SKM-1 treated with dmso at 0.1 percent for 144 hours (cell line): ENCODE measurements around the gene TSPOAP1.
A peak's percentile ranks its signal among the peaks of the same experiment; 100 is the strongest.

ENCODE experiments used
- DNase-seq: peaks from one replicate; lab custom pipeline; 2025; ENCODE audit not compliant: unreplicated experiment; lab: John Stamatoyannopoulos, UW

Gene TSPOAP1

GRCh38 chr17:58330538-58330996 is 2.0 kb upstream of the TSPOAP1 start:
- no peak for DNase-seq

- peak; percentile 99 for DNase-seq
Observed at GRCh38 chr17:58329810-58330537, 1.4 kb upstream of the TSPOAP1 start.

GRCh38 chr17:58329035-58329809 is 627 bp upstream of the TSPOAP1 start:
- DNase-seq: peak; percentile 99

GRCh38 chr17:58327363-58328194 is 1.0 kb downstream of the TSPOAP1 start:
- no peak for DNase-seq

- peak; percentile 24 for DNase-seq
Observed at GRCh38 chr17:58326609-58327362, 1.8 kb downstream of the TSPOAP1 start.

- peak; percentile 13 for DNase-seq
Observed at GRCh38 chr17:58325976-58326468, 2.6 kb downstream of the TSPOAP1 start.

GRCh38 chr17:58325289-58325726 is 3.3 kb downstream of the TSPOAP1 start:
- no peak for DNase-seq

- DNase-seq: no peak
Observed at GRCh38 chr17:58324409-58325288, 3.9 kb downstream of the TSPOAP1 start.

GRCh38 chr17:58324056-58324408 is 4.6 kb downstream of the TSPOAP1 start:
- no peak for DNase-seq

- DNase-seq: no peak
Observed at GRCh38 chr17:58323366-58324055, 5.1 kb downstream of the TSPOAP1 start.

GRCh38 chr17:58322581-58323185 is 5.9 kb downstream of the TSPOAP1 start:
- DNase-seq: no peak

- no peak for DNase-seq
Observed at GRCh38 chr17:58321571-58322525, 6.7 kb downstream of the TSPOAP1 start.

GRCh38 chr17:58320570-58321323 is 7.8 kb downstream of the TSPOAP1 start:
- DNase-seq: no peak

- no peak for DNase-seq
Observed at GRCh38 chr17:58320163-58320558, 8.4 kb downstream of the TSPOAP1 start.

- DNase-seq: no peak
Observed at GRCh38 chr17:58319173-58320162, 9.1 kb downstream of the TSPOAP1 start.
